ENCODE results near the gene DDX10.

Gene DDX10

DNA sequence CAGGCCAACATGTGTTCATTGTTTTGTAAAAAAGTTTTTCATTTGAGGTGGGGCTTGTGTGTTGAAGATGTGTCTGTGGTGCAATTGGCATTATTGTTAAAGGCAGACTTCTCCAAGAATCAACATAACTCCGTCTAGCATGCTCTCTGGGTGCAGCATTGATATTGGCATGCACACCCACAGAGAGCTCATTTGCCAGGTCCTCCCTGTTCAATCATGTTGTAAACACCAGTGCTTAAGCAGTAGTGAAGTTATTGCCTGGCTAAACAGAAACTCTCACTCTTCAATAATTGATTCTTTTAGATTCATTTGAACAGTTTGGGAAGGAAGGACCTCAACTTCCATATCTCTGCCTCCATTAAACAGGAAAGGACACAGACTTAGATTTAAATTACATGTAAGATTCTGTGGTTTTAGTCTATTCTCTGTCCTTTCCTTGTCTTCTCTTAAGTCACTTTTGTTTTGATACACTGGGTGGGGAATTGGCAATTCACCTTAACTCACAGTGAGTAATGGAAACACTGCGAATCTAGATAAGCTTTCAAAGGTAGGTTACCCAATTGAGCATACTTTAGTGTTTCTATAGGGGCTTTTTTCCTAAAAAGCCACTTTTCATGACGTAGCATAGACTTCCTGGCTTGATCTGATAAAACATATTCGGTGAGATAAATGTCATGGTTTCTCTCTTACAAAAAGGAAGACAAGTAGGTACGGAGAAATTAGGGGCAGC, 40.5 kb upstream of the DDX10 start:
- TF ChIP-seq, protein P1, sequence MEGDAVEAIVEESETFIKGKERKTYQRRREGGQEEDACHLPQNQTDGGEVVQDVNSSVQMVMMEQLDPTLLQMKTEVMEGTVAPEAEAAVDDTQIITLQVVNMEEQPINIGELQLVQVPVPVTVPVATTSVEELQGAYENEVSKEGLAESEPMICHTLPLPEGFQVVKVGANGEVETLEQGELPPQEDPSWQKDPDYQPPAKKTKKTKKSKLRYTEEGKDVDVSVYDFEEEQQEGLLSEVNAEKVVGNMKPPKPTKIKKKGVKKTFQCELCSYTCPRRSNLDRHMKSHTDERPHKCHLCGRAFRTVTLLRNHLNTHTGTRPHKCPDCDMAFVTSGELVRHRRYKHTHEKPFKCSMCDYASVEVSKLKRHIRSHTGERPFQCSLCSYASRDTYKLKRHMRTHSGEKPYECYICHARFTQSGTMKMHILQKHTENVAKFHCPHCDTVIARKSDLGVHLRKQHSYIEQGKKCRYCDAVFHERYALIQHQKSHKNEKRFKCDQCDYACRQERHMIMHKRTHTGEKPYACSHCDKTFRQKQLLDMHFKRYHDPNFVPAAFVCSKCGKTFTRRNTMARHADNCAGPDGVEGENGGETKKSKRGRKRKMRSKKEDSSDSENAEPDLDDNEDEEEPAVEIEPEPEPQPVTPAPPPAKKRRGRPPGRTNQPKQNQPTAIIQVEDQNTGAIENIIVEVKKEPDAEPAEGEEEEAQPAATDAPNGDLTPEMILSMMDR (IDR thresholded peaks at IDR 0.05; ENCODE audit: control insufficient read depth, insufficient read depth, low read depth, low read length, missing control alignments), result no peak
- no peak for DNase-seq (ENCODE audit: low read depth)
- no peak overlapping the region for H3K4me3 ChIP-seq (ENCODE audit: control insufficient read depth, low read depth, low read length)

DNA sequence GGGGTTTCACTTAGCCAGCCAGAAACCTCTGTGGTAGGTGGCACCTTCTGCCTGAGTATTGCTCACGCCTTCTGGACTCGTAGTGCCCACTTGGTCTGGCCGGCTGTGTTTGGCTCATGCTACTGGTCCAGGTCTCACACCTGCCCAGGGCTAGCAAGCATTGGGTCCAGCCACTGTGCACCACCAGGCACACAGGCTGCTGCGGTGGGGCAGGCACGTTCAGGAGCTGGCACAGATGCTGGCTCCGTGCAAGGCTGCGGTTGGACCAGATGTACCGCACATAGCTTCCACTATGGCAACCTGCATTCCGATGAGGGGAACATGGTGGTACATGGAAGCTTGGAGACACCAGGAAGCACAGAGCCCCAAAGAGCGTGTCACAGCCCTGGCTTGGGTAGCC, 36.5 kb upstream of the DDX10 start:
- H3K4me3 ChIP-seq (ENCODE audit: control insufficient read depth, low read depth, low read length), result no peak overlapping the region
- TF ChIP-seq, protein P1 (IDR thresholded peaks at IDR 0.05; ENCODE audit: control insufficient read depth, insufficient read depth, low read depth, low read length, missing control alignments), result no peak
- no peak for DNase-seq (ENCODE audit: low read depth)

DNA sequence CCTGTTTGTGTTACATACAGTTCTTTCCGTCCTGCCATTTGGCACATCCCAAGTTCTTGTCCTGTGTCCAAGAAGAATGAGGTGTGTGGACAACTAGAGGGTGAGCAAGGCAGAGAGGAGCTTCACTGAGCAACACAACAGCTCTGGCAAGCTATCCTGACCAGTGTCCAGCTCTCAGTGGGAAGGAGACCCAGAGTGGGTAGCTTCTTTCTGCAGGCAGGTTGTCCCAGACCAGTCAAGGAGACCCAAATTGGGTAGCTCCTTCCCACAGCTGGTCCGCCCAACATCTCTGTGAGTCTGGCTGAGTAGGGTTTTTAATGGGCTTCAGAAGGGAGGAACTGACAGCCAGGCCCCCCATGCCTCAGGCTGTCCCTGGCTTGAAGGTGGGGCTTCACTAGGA, 36.1 kb upstream of the DDX10 start:
- no peak for DNase-seq (ENCODE audit: low read depth)
- TF ChIP-seq, protein P1 (IDR thresholded peaks at IDR 0.05; ENCODE audit: control insufficient read depth, insufficient read depth, low read depth, low read length, missing control alignments), result no peak
- H3K4me3 ChIP-seq (ENCODE audit: control insufficient read depth, low read depth, low read length), result no peak overlapping the region

DNA sequence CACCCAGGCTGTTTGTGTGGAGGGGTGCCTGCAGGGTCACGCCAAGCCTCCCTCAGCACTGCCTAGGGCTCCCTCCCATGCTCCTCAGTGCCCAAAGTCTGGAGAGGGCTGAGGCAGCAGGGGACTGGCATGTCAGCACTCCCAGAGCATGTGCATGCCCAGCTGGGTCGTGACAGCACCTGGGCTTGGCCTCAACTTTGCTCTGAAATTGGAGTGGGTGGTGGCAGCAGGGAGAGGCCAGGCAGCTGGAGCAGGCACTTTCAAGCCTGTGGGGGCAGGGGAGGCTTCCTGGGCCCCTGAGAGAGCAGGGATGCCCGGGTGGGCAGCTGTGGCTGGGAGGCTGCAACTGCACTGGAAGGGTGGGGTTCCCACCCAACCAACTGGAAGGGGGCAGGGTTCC, 35.6 kb upstream of the DDX10 start:
- TF ChIP-seq, protein P1 (IDR thresholded peaks at IDR 0.05; ENCODE audit: control insufficient read depth, insufficient read depth, low read depth, low read length, missing control alignments), result no peak
- DNase-seq (ENCODE audit: low read depth), result no peak
- H3K4me3 ChIP-seq (ENCODE audit: control insufficient read depth, low read depth, low read length), result no peak overlapping the region

DNA sequence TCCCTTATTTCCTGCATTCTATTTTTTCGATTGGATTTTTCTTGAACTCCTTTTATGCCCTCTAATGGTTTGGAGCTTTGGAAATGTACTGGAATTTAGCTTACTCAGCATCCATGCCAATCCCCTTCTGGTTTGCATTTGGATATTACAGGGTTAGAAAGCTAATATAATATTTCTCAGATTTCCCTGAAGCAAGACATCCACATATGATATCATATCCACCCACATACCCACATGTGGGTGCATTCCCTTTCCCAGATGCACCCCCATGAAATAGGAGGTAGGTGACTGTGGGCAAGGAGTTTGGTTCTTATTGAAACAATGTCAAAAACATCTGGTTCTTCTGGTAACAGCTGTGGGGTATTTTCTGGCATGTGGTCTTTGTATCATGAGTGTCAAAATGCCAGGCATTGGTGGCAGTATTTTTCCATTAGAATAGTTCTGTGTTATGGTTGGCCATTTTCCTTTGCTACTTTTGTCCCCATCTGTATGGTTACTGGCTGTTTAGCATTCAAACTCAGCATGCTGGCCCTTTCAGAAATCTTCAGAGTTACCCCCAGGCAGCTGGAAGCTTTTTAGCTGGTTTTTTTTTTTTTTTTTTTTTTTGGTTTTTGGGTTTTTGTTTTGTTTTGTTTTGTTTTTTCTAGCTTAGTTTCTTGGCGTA, 32.7 kb upstream of the DDX10 start:
- no peak for DNase-seq (ENCODE audit: low read depth)
- no peak overlapping the region for H3K4me3 ChIP-seq (ENCODE audit: control insufficient read depth, low read depth, low read length)
- TF ChIP-seq, protein P1 (IDR thresholded peaks at IDR 0.05; ENCODE audit: control insufficient read depth, insufficient read depth, low read depth, low read length, missing control alignments), result no peak

DNA sequence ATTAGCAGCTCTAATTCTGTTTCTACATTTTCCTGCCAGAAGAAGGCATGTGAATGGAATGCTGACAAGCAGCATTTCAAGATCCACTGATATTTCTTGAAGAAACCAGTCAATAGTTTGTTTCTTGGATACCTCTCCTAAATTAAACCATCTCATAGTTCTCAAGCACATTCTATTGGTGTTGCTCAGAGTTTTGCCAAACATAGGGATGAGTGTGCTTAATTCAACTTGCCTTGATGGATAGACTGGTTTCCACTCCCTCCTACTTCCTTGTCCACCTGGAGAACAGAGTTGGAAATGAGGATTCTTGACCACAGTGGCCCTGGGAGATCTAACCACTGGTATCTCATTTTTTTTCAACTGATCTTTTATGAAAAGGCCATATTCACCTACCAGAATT, 29.8 kb upstream of the DDX10 start:
- TF ChIP-seq, protein P1 (IDR thresholded peaks at IDR 0.05; ENCODE audit: control insufficient read depth, insufficient read depth, low read depth, low read length, missing control alignments), result no peak
- DNase-seq (ENCODE audit: low read depth), result no peak
- H3K4me3 ChIP-seq (ENCODE audit: control insufficient read depth, low read depth, low read length), result no peak overlapping the region
